H1 (cell line): ENCODE data around the gene NLRX1. TPM values are rescaled to one million over a fixed set of nuclear protein-coding genes. Genes with fewer than 3 reads are reported as not detected.

Experiments
- CTCF ChIA-PET: fragments of 300-600 bp; sonication (Branson Sonifier 250); formaldehyde crosslinking; loops from one replicate; lab custom pipeline; 2021; ENCODE audit not compliant: partially characterized antibody; lab: Charles Lee
- POLR2A ChIA-PET: fragments of 300-600 bp; sonication (Branson Sonifier 250); formaldehyde crosslinking; loops from one replicate; lab custom pipeline; 2021; ENCODE audit warnings: inconsistent platforms; ENCODE audit not compliant: partially characterized antibody; lab: Charles Lee
- DNase-seq, 2 experiments: peaks; one replicate each; pipeline versions ENCODE4 v3.0.0 to v3.0.0-alpha.2; 2010 to 2022; ENCODE audit warnings: low spot score in 2 of 2, low read depth in 1 of 2, mixed read lengths in 1 of 2
- FAIRE-seq: peaks from 2 replicates; lab custom pipeline; 2011; peaks lifted over from hg19 to GRCh38; lab: Jason Lieb, UNC
- H2AFZ ChIP-seq: 2 replicates; pipeline ENCODE4 v1.8.1; 2012; ENCODE audit warnings: low read length, inconsistent platforms
- H2AK5ac ChIP-seq: 2 replicates; pipeline ENCODE4 v1.6.1; 2013; ENCODE audit warnings: low read depth, low read length
- H2BK120ac ChIP-seq: replicated peaks from 2 replicates; pipeline ENCODE3; 2013; ENCODE audit warnings: low read depth, low read length, inconsistent platforms
- H2BK12ac ChIP-seq: 2 replicates; pipeline ENCODE4 v1.6.1; 2013; ENCODE audit warnings: low read depth, low read length
- H2BK15ac ChIP-seq: 2 replicates; pipeline ENCODE4 v1.6.1; 2013; ENCODE audit warnings: low read length
- H2BK20ac ChIP-seq: 2 replicates; pipeline ENCODE4 v1.6.1; 2013; ENCODE audit warnings: low read length
- H2BK5ac ChIP-seq: 2 replicates; pipeline ENCODE4 v1.6.1; 2013; ENCODE audit warnings: low read depth, low read length
- H3K14ac ChIP-seq: 2 replicates; pipeline ENCODE4 v1.6.1; 2013; ENCODE audit warnings: inconsistent platforms; ENCODE audit not compliant: insufficient read length
- H3K18ac ChIP-seq: 2 replicates; pipeline ENCODE4 v1.6.1; 2013; ENCODE audit warnings: low read length; ENCODE audit errors: extremely low read depth
- H3K23ac ChIP-seq: 2 replicates; pipeline ENCODE4 v1.6.1; 2013; ENCODE audit warnings: inconsistent platforms; ENCODE audit not compliant: insufficient read length
- H3K23me2 ChIP-seq: 2 replicates; pipeline ENCODE4 v1.6.1; 2013; ENCODE audit warnings: low read depth, low read length
- H3K27ac ChIP-seq: 2 replicates; pipeline ENCODE4 v1.6.1; 2011; ENCODE audit warnings: low read depth, low read length, inconsistent platforms
- H3K27me3 ChIP-seq, 4 experiments: replicated peaks in 1 of 4; 1 replicate in 1 of 4; 2 replicates in 3 of 4; pipeline versions ENCODE4 v1.6.1 to v1.8.1; 2011 to 2013; ENCODE audit warnings: low read length in 3 of 4, mild to moderate bottlenecking in 3 of 4, inconsistent platforms in 2 of 4, mixed read lengths in 2 of 4, moderate library complexity in 1 of 4; ENCODE audit not compliant: control insufficient read depth in 3 of 4, insufficient read depth in 3 of 4; ENCODE audit errors: extremely low read depth in 1 of 4
- H3K36me3 ChIP-seq, 4 experiments: 2 replicates each; pipeline versions ENCODE4 v1.6.1 to v1.8.1; 2011 to 2013; ENCODE audit warnings: mild to moderate bottlenecking in 4 of 4, low read length in 3 of 4, moderate library complexity in 2 of 4, control low read depth in 1 of 4, inconsistent platforms in 1 of 4; ENCODE audit not compliant: insufficient read depth in 4 of 4, control insufficient read depth in 2 of 4
- H3K4ac ChIP-seq: replicated peaks from 2 replicates; pipeline ENCODE3; 2013; ENCODE audit warnings: low read length, low read depth, mixed read lengths, inconsistent platforms; ENCODE audit not compliant: insufficient read length
- H3K4me1 ChIP-seq, 4 experiments: replicated peaks in 1 of 4; 1 replicate in 1 of 4; 2 replicates in 3 of 4; pipeline versions ENCODE4 v1.6.1 to v1.8.1; 2011 to 2013; ENCODE audit warnings: low read length in 3 of 4, inconsistent platforms in 2 of 4, mixed read lengths in 1 of 4; ENCODE audit not compliant: insufficient read depth in 4 of 4, control insufficient read depth in 3 of 4
- H3K4me2 ChIP-seq, 2 experiments: 2 replicates each; pipeline versions ENCODE4 v1.6.1 to v1.8.1; 2011 to 2013; ENCODE audit warnings: low read depth in 2 of 2, low read length in 2 of 2, control low read depth in 1 of 2, inconsistent platforms in 1 of 2, mild to moderate bottlenecking in 1 of 2; ENCODE audit not compliant: insufficient read depth in 1 of 2
- H3K4me3 ChIP-seq, 4 experiments: fragments of 200-600, 300-600 bp in 1 of 4; sonication (generic), shearing (Covaris generic), sonication (Bioruptor Twin) in 1 of 4; 2 replicates each; pipeline versions ENCODE4 v1.5.1 to v1.8.1; 2011 to 2016; ENCODE audit warnings: low read length in 4 of 4, low read depth in 3 of 4, control low read depth in 2 of 4, inconsistent platforms in 2 of 4, mild to moderate bottlenecking in 2 of 4, mixed read lengths in 1 of 4, moderate library complexity in 1 of 4; ENCODE audit not compliant: insufficient read depth in 2 of 4; ENCODE audit errors: extremely low read depth in 1 of 4
- H3K56ac ChIP-seq: replicated peaks from 2 replicates; pipeline ENCODE3; 2013; ENCODE audit warnings: low read depth, mild to moderate bottlenecking, mixed read lengths, low read length, inconsistent platforms; ENCODE audit not compliant: insufficient read length
- H3K79me1 ChIP-seq: 2 replicates; pipeline ENCODE4 v1.6.1; 2013; ENCODE audit warnings: low read depth, low read length, control low read depth
- H3K79me2 ChIP-seq, 2 experiments: 2 replicates each; pipeline versions ENCODE4 v1.6.1 to v1.8.1; 2012 to 2013; ENCODE audit warnings: low read length in 2 of 2, mild to moderate bottlenecking in 2 of 2, inconsistent platforms in 1 of 2; ENCODE audit not compliant: insufficient read depth in 2 of 2, control insufficient read depth in 1 of 2
- H3K9ac ChIP-seq, 4 experiments: replicated peaks in 1 of 4; 1 replicate in 1 of 4; 2 replicates in 3 of 4; pipeline versions ENCODE4 v1.6.1 to v1.8.1; 2011 to 2013; ENCODE audit warnings: low read depth in 3 of 4, low read length in 3 of 4, control low read depth in 2 of 4, mild to moderate bottlenecking in 2 of 4, moderate library complexity in 2 of 4, inconsistent platforms in 1 of 4; ENCODE audit errors: extremely low read depth in 1 of 4
- H3K9me3 ChIP-seq, 2 experiments: 2 replicates each; pipeline versions ENCODE4 v1.6.1 to v1.8.1; 2012 to 2013; ENCODE audit warnings: mild to moderate bottlenecking in 2 of 2, moderate library complexity in 2 of 2, control low read depth in 1 of 2, inconsistent platforms in 1 of 2, low read depth in 1 of 2, low read length in 1 of 2, mixed read lengths in 1 of 2; ENCODE audit not compliant: insufficient read depth in 2 of 2
- H4K20me1 ChIP-seq, 2 experiments: replicated peaks in 1 of 2; 2 replicates each; pipeline versions ENCODE3 to v1.8.1; 2011 to 2013; ENCODE audit warnings: inconsistent platforms in 2 of 2, low read length in 2 of 2, mild to moderate bottlenecking in 1 of 2; ENCODE audit not compliant: insufficient read depth in 2 of 2, control insufficient read depth in 1 of 2
- H4K5ac ChIP-seq: 2 replicates; pipeline ENCODE4 v1.6.1; 2013; ENCODE audit warnings: low read length, low read depth, mixed read lengths, inconsistent platforms; ENCODE audit not compliant: insufficient read length
- H4K8ac ChIP-seq: 2 replicates; pipeline ENCODE4 v1.8.0; 2013; ENCODE audit warnings: mild to moderate bottlenecking, moderate library complexity, low read length, inconsistent platforms; ENCODE audit not compliant: insufficient read depth; ENCODE audit errors: extremely low read depth
- H4K91ac ChIP-seq: replicated peaks from 2 replicates; pipeline ENCODE3; 2013; ENCODE audit warnings: low read length, mixed read lengths, inconsistent platforms; ENCODE audit not compliant: insufficient read length
- HDAC2 ChIP-seq, 2 experiments: fragments of 300-600 bp in 1 of 2; sonication (generic) in 1 of 2; IDR thresholded peaks; 2 replicates each; pipeline ENCODE4 v1.6.1; 2011 to 2012; ENCODE audit warnings: low read depth in 2 of 2, low read length in 2 of 2, mild to moderate bottlenecking in 2 of 2, moderate library complexity in 2 of 2, borderline replicate concordance in 1 of 2, inconsistent platforms in 1 of 2
- WGBS, 2 experiments: shearing (Covaris generic) in 1 of 2; methylation state at CpG; one replicate each; pipeline versions ENCODE4 v1.1.6 to v1.1.7; 2013 to 2015; ENCODE audit warnings: low lambda C conversion rate in 2 of 2, mixed read lengths in 2 of 2, inconsistent platforms in 1 of 2, low coverage in 1 of 2, missing lambda C conversion rate in 1 of 2; ENCODE audit not compliant: insufficient replicate concordance in 2 of 2, insufficient coverage in 1 of 2, insufficient read length in 1 of 2; ENCODE audit errors: extremely low coverage in 1 of 2, missing lambda C conversion rate in 1 of 2; 5-methylcytosine and 5-hydroxymethylcytosine counted together
- polyA plus RNA-seq, 7 experiments: library from polyadenylated mRNA; depleted of rRNA in 3 of 7; stranded (reverse) in 5 of 7; unstranded in 2 of 7; fragments of >200 nt in 5 of 7; fragments of 200-250 nt in 2 of 7; gene quantifications; 1 replicate in 5 of 7; 2 replicates in 1 of 7; 4 replicates in 1 of 7; pipeline versions ENCODE4 v1.2.1 to v1.2.3, GENCODE V29; 2011 to 2013; ENCODE audit warnings: missing spikeins in 2 of 7, mixed read lengths in 2 of 7
- total RNA-seq: library from RNA; stranded (reverse); fragmentation: NEBNext Ultra II Directional; extraction: Animal tissue kit (Norgen Biotek cat#: 25700); gene quantifications from 2 replicates; pipeline ENCODE4 v1.2.1, GENCODE V29; 2021

The NLRX1 gene
- total and polyA plus RNA-seq, 2 of the 8 experiments (the other 6 are each of a cell fraction or from before 2014, with no cell fraction given) = 13.2 to 18.6 TPM

DNA sequence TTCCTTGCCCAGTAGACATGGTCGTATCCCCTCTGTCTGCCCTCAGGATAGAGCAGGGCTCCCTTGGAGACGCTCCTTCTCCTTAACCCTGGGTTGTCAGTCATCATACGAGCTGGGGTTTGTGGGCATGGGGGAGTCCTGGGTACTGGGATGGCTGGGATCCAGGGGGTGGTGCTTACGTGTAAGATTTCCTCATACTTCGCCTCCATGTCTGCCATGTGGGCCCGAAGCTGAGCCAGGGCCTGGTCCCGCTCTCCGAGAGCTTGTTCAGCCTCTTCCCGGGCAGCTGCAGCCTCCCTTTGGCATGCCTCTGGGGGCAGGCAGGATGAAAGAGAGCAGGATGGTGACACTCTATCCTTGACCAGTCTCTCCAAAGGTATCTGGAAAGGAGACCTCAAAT is 22.0 kb downstream of the NLRX1 start:
- Histone ChIP-seq H4K5ac (no peak overlapping the region), H4K20me1 (no peaks in the 10 kb centered on the region)
- CTCF ChIA-PET = interaction anchor here (0.9 to 20.1 kb wide), 9 partner anchors 15 to 190 kb away, joined by 3 to 367 read pairs (median 5); partner anchors contain the start of genes ABCG4, CBL, MCAM and NLRX1

More for the DNA sequence above, 22.0 kb downstream of the NLRX1 start:
- POLR2A ChIA-PET = interaction anchor here (0.7 to 1.5 kb wide), 5 partner anchors 10 to 133 kb away, joined by 3 to 4 read pairs (median 3); no protein-coding TSS in a partner anchor
- Histone ChIP-seq H3K9ac (no peak overlapping the region), H2BK5ac (no peak overlapping the region), H2BK120ac (no peak overlapping the region), H3K36me3 (no peaks in the 10 kb centered on the region), H4K8ac (no peak overlapping the region), H3K9me3 (no peaks in the 10 kb centered on the region), H4K91ac (no peak overlapping the region), H3K23me2 (no peaks in the 10 kb centered on the region), H3K14ac (no peak overlapping the region), H3K4ac (no peak overlapping the region), H3K4me1 (peaks cover 0 to 2% (median under 1%) of the 10 kb centered on the region in 4 experiments; a peak in 3 of 7 replicates), H3K27ac (no peak overlapping the region), H3K79me2 (no peaks in the 10 kb centered on the region), H3K23ac (no peak overlapping the region), H2AK5ac (no peak overlapping the region), H3K4me3 (no peak overlapping the region), H3K79me1 (no peaks in the 10 kb centered on the region), H2BK12ac (no peak overlapping the region), H3K4me2 (no peak overlapping the region), H2AFZ (no peak overlapping the region), H2BK15ac (no peak overlapping the region), H2BK20ac (no peak overlapping the region), H3K56ac (no peak overlapping the region), H3K18ac (no peak overlapping the region), H3K27me3 (no peaks in the 10 kb centered on the region)
- DNase-seq = no peak
- FAIRE-seq = no peak
- TF ChIP-seq HDAC2 (IDR thresholded peaks at IDR 0.05; ENCODE audit: borderline replicate concordance in 1 of 2, low read depth in 2 of 2, low read length in 2 of 2) = no peak
- WGBS, 2 experiments = 95% methylated on average over 9 of the region's 9 CpGs; no CpG with 5 or more reads in 1 of the 2 experiments
